Globus pallidus (tissue), 1 donor: ENCODE measurements around the gene ARL5A.

Experiments
- DNase-seq: peaks from one replicate; pipeline ENCODE4 v3.0.0-alpha.2; 2015; ENCODE audit warnings: low spot score

The ARL5A gene

DNA sequence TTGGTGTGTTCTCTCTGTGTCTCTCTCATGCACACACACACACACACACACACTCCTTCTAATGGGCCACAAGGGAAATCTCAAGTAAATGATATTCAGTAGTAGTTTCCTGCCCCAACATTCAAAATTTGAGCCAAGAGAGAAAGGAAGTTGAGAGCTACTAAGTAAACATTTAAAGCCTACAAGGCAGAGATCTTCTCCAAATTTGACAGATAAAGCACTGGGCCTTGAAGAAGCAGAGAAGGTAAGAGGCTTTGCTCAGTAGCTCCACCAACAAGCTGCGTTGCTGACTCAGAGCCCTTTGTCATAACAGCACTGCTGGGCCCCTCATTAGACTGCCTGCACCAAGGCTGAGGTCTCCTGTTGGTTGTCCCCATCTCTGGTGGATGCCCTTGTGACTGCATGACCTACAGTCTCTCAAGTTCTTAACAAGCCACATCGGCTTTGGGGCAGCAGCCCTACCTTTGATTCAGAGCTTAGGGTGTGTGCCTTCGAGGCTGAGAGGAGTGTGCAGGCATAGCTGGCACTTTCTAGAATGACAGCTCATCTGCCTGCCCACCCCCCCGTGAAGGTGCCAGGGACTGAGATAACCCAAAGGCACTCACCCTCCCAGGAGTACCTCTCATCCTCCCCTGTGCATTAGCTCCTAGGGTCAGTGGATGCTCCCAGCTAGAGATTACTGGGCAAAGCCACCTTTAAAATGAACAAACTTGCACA is 61.6 kb downstream of the ARL5A start:
- no peak for DNase-seq

DNA sequence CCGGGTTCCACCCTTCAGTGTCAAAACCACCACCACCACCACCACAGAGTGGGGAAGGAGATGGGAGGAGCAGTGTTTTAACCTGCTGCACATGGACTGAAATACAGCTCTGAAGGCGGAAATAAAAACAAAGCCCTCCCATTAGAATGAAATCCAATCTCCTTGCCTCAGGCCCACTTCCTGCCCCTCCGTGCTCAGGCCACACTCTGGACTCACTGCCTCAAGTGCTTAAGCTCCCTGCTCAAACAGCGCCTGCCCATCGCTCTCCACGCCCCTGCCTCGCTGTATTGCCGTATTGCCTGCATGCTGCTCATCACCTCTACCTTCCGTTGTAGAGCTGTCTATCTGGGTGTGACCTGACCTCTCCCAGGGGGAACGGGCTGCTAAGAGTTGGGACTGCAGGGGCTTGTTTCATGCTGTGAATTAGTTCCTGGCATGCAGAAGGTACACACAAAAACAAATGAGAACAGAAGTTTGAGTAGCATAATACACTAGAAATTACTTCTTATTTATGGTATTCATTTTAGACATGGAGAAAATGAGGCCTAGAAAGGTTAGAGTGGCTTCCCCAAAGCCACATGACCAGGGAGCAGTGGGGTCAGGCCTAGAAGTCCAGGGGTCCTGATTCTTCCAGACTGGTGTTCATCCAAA is 62.3 kb downstream of the ARL5A start:
- no peak for DNase-seq

DNA sequence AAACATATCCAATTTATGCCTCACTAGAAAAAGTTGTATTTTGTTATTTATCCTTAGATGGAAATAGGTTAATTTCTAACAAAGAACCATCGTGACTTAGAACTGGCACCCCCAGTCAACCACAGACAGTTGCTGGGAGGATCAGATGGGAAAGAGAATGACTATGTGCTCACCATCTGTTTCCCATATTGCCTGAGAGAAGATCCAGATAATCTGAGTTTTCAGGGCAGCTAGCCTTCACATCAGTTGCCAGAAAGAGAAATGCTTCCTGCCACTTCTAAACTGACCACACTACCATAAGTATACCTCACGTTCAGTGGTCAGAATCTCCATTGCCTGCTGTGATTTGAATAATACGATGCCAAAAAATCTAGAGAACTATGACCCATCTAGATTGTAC is 65.5 kb downstream of the ARL5A start:
- DNase-seq: no peak

DNA sequence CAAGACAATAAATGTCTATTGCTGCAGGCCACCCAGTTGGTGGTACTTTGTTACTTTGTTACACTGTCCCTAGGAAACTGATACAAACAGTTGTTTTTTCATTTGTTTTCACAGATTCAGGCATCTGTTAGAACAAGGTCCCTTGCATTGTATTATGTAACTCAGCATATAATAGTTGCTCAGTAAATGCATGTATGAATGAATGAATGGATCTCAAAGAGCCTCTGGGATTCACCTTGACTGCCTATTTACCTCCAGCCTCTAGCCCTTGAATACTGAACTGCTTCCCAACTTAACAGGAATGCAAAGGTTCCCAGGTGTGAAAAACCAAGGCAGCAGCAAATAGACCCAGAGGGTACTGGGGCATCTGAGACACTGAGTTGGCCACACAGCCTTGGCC is 66.5 kb downstream of the ARL5A start:
- no peak for DNase-seq

DNA sequence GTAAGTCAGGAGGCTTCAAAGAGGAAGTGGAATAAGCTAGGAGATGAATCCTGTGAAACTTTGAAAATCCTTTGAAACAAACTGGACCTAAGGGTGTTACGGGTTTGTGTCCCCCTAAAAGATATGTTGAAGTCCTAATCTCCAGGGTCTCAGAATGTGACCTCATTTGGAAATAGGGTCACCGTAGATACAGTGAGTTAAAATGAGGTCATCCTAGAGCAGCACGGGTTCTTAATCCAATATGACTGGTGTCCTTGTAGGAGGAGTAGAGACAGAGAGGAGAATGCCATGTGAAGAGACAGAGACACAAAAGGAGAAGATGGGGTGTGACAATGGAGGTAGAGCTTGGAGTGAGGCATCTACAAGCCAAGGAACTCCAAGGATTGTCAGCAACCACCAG is 67.0 kb downstream of the ARL5A start:
- DNase-seq: no peak

DNA sequence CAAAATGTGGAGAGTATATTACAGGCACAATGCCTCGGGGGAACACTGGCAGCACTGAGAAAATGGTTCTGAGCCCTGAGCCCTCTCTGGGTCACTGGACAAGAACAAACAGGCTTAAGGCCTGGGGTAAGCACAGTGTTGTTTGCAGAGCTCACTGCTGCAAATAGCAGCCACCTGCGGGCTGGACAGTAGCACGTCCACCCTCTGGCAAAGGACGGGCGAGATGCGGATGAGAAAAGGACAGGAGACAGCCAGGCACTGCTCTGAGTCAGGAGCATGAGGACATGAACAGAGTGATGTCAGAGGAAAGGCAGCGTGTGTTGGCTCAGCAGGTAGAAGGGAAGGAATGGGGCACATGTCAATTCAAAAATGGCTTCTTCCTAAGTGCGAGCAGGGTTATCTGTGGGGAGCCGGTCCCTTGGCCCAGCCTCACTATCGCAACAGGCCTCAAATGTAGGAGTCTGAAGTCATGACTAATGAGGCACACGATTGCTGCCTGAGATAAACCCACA is 68.0 kb downstream of the ARL5A start:
- no peak for DNase-seq

DNA sequence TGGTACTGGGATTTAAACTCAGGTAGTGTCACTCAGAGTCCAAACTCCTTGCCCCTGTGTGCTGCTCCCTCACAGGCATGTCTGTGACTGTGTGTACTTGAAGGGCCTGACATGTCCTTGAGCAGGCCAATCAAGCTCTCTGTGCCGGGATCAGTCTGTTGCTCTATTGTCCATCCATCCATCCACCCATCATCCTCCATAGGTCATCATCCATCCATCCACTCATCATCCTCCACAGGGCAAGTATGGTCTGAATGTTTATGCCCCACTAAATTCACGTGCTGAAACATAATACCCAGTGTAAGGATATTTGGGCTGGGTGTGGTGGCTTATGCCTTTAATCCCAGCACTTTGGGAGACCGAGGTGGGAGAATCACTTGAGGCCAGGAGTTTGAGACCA is 69.5 kb downstream of the ARL5A start:
- no peak for DNase-seq

DNA sequence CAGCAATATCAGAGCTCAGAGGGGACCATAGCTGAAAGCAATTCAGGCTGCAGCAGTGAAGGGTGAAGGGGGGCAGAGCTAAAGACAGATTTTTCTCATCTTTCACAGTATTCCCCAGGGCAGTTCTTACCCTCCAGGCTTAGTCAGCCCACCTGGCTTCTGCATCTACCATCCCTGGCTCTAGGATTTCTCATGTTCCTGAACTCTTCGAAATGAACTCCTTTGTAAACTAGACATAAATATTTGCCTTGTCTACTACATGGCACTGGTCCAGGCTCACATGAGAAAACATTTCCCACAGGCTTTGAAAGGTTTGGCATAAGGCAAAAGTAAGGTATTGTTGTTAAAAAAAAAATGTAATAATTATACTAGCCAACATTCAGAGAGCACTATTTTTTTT is 70.4 kb downstream of the ARL5A start:
- no peak for DNase-seq

DNA sequence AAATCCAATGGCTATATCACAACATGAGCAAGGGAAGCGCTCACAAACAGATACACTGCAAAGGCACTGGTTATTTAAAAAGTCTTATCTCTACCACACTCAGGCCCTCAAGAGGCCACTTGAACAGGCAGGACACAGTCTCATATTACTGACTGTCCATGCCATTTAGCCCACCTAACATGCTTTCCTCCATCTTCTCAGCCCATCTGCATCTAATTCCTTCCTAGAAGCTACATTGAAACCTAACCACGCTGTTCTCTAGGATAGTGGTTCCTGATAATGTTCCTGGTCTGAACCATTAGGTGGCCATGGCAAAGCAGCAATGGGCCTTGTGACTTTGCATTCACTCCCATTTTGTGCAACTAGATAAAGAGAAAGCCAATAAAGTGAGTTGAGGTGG is 71.4 kb downstream of the ARL5A start:
- no peak for DNase-seq

DNA sequence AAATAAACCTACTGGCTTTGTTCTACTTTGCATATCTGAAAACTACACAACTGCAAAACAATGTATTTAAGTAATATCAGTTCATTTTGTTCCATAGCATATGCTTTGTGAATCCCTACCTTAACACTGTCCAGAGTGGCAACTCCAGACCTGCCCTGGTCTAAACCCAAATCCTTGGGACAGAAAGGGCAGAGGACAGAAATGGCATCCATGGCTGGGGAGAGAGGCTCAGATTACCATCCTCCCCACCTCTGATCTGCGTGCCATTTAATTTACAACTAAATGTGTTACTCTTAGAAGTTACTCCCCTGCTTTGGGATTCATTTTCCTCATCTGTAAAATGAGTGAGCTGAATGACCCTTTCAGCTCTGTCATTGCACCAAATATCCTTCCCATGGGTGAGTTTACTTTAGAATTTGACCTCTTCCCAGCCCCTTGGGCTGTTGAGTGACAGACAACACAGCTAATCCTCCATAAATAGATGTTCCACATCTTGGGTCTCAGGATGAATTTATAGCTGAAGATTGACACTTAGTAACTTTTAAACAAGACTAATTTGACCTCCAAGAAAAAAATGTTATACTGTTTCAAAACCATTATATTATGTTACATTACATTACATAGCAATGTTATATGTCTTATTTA is 73.8 kb downstream of the ARL5A start:
- DNase-seq: no peak

DNA sequence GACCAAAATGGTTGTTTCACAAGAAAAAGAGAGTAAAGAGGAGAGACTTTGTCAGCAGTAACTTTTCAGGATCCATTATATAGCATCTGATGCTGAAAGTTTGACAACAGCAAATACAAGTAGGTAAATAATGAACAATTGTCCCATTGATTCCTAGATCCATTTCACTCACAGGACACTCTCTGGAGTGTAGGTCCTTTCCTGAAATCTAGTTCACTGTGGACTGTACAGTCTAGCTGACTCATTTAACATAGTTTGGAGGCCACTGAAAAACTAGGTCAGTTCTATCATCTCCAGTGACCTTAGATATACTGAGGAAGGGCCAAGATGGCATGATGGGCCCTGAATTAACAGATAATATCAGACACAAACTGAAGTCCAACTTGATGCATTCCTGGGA is 74.7 kb downstream of the ARL5A start:
- no peak for DNase-seq
